ENCODE results near the gene ARHGAP22.

DNA sequence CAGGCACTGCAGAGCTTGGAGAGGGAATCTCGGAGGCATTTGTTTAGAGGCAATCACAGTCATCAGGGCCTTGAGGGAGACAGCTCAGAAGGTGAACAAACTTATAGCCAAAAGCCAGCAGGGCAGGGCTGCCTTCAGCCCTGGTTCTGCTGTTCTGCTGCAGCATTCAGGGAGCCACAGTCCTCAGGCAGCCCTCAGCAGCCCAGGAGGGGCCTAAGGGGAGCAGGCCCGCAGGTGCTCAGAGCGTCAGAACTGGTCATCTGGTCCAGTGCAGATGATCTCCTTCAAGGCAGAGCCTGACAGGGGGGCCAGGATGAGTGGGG, 84.7 kb downstream of the ARHGAP22 start:
- TF ChIP-seq, protein P1, sequence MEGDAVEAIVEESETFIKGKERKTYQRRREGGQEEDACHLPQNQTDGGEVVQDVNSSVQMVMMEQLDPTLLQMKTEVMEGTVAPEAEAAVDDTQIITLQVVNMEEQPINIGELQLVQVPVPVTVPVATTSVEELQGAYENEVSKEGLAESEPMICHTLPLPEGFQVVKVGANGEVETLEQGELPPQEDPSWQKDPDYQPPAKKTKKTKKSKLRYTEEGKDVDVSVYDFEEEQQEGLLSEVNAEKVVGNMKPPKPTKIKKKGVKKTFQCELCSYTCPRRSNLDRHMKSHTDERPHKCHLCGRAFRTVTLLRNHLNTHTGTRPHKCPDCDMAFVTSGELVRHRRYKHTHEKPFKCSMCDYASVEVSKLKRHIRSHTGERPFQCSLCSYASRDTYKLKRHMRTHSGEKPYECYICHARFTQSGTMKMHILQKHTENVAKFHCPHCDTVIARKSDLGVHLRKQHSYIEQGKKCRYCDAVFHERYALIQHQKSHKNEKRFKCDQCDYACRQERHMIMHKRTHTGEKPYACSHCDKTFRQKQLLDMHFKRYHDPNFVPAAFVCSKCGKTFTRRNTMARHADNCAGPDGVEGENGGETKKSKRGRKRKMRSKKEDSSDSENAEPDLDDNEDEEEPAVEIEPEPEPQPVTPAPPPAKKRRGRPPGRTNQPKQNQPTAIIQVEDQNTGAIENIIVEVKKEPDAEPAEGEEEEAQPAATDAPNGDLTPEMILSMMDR (IDR thresholded peaks at IDR 0.05) = no peak
- no peak for TF ChIP-seq EP300 (IDR thresholded peaks at IDR 0.05; ENCODE audit: borderline replicate concordance in 1 of 2, low read depth in 1 of 2, low read length in 1 of 2)
- no peak for TF ChIP-seq YY1 (IDR thresholded peaks at IDR 0.05; ENCODE audit: low read depth)
